Smooth muscle cell of the brain vasculature (primary cell): ENCODE data around the gene MYO18B.

Source experiments
- DNase-seq: peaks from one replicate; pipeline ENCODE4 v3.0.0-alpha.2; 2012; ENCODE audit warnings: low read depth, low spot score

Gene MYO18B

DNA sequence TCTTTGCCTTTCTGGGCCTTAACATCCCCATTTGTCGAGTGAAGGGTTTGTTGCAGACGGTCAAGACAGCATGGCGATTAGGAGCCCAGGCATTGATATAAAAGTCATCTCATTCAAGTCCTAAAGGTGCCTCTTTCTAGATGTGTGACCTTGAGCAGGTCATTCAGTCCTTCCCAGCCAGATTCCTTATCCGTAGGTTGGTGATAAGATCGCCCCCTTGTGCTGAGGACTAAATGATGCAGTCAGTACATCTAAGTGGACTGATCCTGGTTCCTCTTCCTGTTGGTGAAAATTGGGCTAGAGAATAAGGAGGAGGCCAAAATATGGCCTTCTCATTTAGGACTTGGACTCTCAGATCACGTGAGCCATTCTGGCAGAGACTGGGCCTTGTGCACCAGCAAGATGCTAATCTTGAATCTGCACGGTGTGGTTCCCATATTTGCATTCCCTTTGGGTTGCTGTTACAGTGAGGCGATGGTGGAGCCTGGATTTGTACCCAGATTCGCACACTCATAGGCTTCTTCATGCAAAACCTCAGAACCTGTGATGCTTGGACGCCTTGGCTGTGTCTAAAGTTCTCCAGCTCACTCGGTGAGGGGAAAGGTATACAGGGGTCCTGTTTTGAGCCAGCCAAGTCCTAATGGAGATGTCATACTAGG, 156.8 kb downstream of the MYO18B start:
- DNase-seq = no peak

DNA sequence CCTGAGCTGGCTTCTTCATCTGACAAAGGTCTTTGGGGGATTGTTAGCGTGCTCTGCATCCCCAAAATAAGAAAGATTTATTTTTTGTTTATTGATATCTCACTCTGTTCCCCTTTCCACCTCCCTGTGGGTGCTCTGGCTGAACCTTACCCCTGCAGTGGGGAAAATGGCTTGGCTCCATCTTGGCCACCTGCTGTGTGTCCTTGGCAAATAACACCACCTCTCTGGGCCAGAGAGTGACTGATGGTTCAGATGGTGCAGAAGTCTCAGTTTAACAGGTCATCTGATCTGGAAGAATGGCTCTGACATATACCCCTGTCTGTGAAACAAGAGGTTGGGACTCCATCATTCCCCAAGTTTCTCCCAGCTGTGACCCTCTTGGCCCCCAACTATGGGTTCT, 157.6 kb downstream of the MYO18B start:
- DNase-seq = no peak

DNA sequence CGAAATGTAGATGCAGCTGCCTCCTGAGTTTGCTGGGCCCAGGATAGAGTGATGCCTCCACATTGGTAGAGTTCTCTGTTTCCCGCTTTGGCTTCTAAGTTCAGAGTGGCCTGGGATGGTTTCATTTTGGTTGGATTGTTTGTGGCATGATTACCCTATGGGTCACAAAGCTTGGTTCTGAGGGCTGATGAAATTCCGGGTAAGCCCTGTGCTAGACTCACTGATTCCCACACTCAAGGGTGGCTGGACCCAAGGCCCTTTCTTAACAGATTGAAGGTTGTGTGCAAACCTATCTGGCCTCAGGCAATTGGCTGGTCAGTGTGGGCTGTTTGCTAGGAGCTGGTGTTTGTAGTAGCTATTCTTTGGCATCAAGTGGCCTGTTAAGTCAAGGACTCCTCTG, 158.4 kb downstream of the MYO18B start:
- DNase-seq = no peak

DNA sequence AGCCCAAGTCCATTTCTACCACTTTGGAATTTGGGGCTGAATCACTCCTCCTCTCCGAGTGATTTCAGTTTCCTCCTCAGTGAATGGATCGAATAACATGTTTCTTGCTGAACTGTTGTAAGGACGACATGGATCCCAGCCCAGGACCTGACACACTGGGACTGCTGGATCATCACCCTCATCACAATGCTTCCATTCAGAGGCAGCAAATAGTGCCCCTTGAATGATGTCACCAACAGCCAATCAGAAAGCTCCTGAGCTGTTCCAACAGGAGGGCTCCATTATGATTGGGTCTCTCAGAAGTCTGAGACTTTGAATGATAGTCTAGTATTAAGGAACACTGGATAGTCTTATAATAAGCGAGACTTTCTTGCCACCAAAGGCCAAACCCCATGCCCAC, 158.9 kb downstream of the MYO18B start:
- DNase-seq = no peak

DNA sequence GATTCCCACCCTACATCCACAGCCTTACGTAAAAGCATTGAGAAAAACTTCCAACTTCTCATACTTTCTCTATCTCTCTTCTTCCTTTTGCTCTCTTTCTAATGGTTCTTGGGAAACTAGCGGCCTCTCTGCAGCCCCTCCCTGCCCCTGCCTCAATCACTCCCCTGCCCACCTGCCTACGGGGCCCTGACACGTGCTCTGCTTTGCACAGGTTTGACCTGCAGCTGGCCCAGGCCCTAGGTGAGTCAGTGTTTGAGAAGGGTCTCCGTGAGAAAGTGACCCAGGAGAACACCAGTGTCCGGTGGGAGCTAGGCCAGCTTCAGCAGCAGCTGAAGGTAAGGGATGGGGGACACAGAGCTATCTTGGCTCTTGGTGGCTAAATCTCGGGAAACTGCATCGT, 160.4 kb downstream of the MYO18B start:
- DNase-seq = no peak

DNA sequence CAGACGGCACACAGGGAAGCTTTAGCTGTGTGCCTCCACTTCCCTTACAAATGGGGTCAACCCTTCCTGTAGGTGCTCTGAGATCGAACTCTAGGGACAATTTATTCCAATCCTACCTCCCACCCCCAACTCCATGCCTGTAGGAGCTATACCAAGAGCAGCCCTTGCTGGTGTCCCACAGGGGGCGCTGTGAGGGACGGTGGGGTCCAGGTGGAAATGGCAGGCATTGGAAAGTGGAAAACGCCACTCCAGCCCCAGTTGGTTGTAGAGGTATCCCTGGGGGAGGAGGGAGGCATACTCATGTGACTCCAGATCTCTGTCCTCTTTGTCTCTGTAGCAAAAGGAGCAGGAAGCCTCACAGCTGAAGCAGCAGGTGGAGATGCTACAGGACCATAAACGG, 161.3 kb downstream of the MYO18B start:
- no peak for DNase-seq

DNA sequence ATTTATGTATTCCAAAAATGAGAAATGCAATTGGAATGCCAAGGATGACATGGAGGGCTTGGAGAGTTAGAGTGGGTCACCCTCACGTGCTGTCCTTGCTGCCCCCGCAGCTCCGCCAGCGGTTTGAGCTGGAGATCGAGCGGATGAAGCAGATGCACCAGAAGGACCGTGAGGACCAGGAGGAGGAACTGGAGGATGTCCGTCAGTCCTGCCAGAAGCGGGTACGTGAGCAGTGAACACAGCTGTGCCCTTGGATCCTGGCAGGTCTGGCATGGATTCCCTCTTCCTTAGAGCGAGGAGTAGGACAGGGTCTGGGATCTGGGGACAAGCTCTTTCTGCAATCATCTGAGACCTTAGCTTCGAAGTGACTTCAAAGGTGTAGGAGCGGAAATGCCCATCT, 166.2 kb downstream of the MYO18B start:
- no peak for DNase-seq

DNA sequence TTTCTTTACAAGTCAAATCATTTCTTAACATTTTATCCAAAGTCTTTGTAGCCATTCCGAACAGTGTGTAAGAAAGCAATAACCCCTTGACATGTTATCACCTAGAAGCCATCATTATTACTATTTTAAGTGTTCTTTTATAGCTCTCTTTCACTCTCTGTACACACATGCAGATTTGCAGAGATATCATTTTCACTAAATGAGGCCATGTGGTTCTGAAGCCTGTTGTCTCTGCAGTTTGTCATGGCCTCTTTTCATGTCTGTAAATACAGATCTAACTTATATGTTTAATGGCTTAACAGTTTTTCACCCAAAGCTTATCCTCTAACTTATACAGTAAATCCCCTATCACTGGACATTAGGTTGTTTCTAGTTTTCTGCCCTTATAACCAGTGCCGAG, 166.8 kb downstream of the MYO18B start:
- DNase-seq = no peak

DNA sequence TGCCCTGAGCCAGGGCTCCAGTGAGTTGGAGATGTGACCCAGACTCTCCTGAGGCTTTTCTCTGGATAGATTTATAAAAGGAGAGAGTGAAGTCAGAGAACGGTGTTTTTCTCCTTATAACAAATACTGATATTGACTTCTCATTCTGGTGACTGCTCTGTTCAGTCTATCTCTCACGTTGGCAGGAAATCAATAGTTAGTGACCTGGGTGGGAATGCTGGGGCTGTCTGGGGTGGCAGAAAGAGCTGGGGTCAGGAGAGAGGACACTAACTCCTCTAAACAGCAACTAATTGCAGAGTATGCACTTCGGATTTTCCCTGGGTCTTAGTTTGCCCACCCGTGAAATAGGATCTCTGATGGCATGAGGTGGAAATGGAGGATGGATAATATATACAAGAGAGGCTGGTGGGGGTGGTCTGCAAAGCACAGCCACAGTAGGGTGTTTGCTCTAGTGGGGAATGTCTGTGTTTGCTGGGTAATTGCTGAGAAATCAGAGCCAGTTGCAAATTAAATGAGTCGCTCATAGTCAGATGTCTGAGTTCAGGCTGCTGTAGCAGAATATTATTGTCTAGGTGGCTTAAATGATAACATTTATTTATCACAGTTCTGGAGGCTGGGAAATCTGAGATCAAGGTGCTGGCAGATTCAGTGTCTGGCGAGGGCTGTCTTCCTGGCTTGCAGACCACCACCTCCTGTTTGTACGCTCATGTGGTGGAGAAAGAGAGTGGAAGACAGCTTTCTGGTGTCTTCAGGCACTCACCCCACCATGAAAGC, 167.8 kb downstream of the MYO18B start:
- no peak for DNase-seq

DNA sequence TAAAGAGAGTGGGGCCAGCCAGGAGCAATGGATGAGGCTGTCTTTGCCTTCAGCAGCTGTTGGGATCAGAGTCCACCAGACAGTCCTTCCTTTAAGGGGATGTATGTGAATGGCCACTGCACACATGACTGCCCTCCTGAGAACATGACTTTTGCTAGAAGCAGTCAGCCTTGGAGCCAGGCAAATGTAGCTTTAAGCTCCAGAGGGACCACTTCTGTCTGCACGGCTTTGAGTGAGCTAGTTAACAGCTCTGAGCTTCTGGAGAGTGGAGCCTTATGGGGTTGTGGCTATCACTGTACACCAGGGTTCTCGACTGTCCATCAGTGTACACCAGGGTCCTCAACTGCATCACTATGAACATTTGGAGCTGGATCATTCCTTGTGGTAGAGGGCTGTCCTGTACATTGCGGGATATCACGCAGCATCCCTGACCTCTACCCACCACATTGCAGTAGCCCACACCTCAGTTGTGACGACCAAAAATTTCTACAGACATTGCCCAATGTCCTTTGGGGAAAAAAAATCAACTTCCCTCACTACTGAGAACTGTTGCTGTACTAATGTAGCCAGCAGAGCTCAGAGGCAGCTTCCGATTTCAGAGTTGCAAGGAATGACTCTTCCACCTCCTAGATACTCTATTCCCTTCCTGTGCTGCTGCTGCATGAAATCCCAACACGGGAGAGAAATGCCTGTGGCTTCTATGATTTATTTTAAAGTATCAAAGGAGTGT, 169.4 kb downstream of the MYO18B start:
- no peak for DNase-seq

DNA sequence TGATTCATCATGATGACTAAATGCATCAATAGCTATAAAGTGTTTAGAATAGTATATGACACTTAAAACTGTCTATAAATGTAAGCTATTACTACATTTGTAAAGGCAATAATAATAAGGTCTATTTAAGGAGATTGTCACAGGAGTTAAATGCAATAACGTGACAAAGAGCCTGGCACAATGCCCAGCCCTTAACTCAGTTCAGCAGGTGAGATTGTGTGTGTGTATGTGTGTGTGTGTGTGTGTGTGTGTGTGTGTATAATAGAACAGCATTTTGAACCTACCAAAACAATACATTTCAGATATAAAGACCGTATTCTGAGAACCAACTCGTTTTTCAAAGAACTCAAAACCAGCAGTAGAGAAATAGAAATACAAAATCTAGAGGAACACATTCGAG, 177.5 kb downstream of the MYO18B start:
- DNase-seq = no peak

DNA sequence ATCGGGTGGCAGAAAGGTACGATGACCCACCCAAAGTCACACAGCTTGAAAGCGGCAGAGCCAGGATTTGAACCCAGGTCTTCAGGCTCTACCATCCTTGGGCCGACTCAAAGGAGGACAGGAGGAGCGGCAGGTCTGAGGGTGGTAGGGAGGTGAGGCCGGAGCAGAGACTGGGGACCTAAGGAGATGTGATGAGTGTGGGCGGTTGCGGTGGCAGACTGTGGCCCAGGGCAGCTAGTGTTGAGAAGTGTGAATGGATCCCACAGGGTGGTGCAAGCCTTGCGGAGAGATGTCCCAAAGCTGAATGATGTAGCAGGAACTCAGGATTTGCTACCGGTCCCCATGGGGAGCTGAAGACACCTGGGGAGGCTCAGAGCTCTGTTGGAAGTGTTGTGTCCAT, 180.2 kb downstream of the MYO18B start:
- no peak for DNase-seq

DNA sequence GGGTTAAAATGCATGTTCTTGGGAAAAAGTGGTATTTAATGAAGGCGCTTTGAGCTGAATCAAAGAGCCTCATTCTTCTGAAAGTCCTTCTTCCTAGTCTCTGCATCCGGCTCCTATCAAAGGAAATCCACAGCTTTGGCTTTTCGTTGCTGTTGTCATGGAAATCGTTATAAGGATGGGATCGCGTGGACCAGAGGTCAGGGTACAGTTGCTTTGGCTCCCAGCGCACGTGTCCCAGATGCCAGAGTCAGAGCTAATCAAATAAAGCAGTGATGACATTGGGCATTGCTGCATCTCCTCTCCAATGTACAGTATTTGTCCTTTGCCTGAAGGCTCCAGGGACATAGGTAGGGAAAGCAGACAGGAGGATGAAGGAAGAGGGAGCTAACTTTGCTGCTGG, 181.9 kb downstream of the MYO18B start:
- no peak for DNase-seq

DNA sequence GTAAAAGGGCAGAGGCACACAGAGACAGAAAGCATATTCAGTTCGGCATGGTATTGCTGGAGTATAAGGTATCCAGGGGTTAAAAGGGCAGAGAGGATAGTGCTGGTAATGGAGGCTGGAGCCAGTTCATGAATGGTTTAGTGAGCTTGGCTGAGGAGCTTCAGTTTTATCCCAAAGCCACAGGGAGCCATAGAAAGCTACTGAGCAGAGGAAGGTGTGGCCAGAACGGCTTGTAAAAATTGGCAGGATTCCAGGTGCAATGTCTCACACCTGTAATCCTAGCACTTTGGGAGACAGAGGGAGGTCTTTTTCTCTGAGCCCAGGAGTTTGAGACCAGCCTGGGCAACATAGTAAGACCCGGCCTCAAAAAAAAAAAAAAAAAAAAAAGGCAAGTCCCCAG, 186.1 kb downstream of the MYO18B start:
- DNase-seq = no peak

DNA sequence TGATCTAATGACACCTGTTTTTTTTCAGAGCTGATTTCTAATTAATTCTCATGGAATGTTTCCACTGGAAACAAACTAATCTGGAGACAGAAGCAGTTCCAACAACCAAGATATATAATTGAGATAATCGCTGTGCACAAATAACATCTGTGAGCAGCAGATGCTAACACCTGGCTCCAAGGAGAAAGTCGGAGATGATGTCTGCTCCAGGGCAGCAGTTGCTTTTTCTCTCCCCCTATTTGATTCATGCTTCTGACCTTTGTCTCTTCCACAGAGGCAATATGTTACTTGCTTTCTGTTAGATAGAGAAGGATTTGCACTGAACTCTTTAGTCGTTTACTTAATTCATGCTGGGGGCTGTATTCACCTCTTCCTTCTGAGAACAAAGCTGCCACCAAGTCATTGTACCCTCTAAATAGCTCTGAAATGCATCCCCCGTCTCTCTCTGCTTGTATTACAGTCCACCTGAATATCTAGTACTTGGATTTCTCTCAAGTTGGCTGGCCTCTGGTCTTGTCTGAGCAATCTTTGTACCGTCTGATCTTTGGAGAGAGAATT, 187.4 kb downstream of the MYO18B start:
- DNase-seq = no peak

DNA sequence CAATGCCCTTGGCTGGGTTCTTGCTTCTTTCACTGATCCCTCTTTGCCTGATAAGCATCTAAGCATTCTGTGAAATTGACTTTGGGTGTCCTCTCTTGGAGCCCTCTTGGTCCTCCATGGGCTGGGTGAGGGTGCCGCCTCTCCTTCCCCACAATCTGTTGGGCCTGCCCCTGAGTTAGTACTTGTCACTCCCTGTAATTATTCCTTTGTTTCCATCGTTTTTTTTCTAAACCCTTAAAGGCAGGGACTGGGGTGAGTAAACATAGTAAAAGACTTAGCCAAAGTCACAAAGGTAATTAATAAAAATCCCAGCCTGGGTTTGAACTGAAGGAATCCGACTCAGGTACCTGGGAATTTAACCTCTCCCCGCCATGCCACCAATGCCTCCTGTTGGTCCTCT, 188.1 kb downstream of the MYO18B start:
- DNase-seq = no peak

DNA sequence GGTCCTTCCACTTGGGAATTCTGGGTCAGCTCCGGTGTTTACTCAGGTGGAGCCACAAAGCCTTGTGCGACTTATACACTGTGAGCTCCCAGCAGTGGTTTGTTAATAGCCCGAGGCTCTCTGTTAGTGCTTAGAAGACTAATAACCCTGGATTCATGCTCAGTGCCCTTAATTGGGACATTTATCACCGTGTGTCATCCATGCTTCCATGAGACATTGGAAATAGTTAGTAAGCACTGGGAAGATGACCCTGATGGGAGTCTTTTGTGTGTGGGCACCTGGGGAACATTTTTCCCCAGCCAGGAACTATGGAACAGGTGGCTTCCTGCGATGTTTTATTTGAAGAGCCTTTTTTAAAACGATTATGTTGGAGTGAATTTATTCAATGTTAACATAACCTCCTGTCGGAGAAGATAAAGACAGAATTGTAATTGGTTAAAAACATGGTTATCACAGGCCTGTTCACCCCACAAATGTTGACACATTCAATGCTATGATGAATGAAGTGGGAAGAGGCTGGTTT, 188.9 kb downstream of the MYO18B start:
- DNase-seq = no peak

DNA sequence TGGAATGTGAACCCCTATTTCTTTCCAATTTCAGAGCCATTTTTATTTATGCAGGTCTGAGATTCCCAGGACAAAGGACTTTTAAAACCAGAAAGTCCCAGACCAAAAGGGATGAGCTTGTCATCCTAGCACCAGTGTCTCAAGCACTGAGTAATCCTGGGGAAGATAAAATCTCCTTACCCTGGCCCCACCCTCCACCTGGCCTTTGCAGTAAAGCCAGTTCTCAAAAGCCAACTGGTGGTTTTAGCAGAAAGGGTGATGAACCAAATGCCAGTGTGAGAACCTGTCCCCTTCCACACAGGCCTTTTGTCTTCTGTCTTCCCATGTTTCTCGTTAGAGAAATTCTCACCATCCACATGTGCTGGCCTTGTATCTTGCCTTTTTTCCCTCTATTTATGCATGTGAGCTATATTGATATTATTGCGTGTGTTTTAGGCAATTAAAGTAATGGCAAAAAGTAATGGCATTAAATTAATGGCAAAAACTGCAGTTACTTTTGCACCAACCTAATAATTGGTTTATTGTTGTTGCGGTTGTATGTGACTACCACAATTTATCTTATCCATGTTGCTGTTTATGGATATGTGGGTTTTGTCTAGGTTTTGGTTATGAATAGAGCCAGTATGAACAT, 191.3 kb downstream of the MYO18B start:
- DNase-seq = no peak

DNA sequence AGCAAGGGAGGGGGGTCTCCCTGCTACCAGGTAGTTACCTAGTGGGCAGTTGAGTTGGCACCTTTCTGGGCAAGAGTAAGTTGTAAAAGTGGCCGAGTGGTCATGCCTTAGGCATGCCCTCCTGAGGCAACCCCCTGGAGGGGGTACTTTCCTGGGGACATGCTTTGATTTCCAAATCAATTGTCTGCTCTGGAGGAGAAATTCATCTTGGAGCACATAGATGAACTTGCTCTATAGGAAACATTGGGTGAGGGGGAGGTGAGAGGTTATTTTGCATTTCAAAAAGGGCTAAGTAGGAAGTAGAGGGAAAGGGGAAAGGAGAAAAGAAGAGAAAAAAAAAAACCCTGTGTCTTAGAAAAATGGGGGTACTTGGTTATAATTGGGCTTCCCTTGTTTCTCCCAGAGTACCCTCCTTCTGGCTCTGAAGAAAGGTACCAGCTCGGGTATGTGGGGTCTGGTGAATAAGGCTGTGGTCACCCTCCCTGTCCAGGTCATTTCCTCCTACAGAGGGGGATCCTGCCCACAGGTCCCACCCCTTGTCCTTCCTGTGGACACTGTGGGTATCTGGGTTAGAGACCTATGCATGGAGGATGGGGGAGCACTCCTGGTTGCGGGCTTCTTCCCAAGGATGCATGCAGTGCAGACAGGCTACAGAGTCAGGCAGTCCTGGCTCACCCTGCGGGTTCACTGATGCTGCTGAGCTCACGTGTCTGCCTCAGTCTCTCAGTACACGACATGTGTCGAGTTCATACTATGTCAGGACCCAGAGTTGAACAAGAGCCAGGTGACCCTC, 193.5 kb downstream of the MYO18B start:
- no peak for DNase-seq

DNA sequence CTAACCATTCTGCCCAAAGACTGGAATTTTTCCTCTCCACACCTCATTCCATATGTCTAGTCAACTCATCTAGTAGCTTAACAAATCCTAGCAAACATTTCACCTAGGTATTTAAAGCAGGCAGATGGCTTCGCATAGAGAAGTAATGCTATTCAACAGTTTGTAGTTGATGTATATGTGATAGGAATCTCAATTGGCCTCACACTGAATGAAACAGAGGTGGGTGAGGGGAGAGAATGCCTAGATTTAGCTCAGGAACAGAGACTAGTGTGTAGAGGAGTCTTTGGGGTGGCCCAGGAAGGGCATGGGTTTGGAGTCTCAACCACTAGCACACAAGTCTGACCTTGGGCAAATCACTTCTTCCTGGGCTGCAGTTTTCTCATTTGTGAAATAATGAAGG, 196.2 kb downstream of the MYO18B start:
- DNase-seq = no peak

DNA sequence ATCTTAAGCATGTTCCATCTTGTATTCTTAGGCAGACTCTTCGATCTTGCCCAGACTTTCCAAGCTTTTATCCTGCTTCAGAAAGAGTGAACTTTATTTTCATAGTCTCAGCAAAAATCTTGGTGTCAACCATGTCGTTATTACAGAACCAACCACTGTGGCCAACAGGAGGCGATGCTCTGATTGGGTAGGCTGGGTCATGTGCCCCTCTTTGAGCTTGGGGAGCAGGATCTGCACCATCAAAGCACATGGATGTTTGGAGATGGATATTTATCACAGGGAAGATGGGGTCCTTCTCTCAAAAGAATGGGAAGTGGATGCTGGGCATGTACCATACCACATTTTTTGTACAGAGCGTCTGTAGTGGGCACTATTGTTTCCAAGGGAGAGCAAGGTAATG, 197.4 kb downstream of the MYO18B start:
- DNase-seq = no peak
